ENCODE measurements around the gene UVRAG. TPM values are rescaled to one million over a fixed set of nuclear protein-coding genes. Genes with fewer than 3 reads are reported as not detected.

Gene UVRAG
- total and polyA plus RNA-seq, 2 of the 4 experiments (the other 2 are of a cell fraction) = 5.6 to 10.9 TPM

- BruUV-seq (replicated peaks) = no TSS peak
- Histone ChIP-seq H2BK15ac (ENCODE audit: low read depth, low read length) (no peak overlapping the region), H3K4me2 (ENCODE audit: low read depth, low read length) (no peak overlapping the region), H2BK20ac (ENCODE audit: low read depth, low read length) (no peak overlapping the region), H3K9ac (ENCODE audit: low read depth, low read length) (no peak overlapping the region), H4K91ac (ENCODE audit: insufficient read depth, low read depth, low read length) (no peak overlapping the region), H2BK5ac (ENCODE audit: low read depth, low read length, poor library complexity, severe bottlenecking) (no peak overlapping the region), H3K27me3 (ENCODE audit: control insufficient read depth, insufficient read depth, low read length) (no peaks in the 10 kb centered on the region), H2AK9ac (replicated peaks; ENCODE audit: low read depth, low read length, poor library complexity) (no peak overlapping the region), H3K4me3 (ENCODE audit: insufficient read depth, low read depth, low read length) (no peak overlapping the region), H4K20me1 (ENCODE audit: insufficient read depth, low read length) (peaks cover 6% of the 10 kb centered on the region; the same call in 1 of the 2 replicates), H3K79me1 (ENCODE audit: low read depth in 1 of 2, low read length in 2 of 2) (peaks cover 25 to 42% of the 10 kb centered on the region in 2 experiments), H3K4me1 (ENCODE audit: control insufficient read depth, insufficient read depth, low read length) (0 out of 2 replicates have a peak, but pooled peaks cover 2% of the 10 kb centered on the region), H3K9me1 (ENCODE audit: insufficient read depth, low read length) (peaks cover 5% of the 10 kb centered on the region; the same call in 1 of the 2 replicates), H4K5ac (ENCODE audit: low read depth, low read length) (no peak overlapping the region), H3K36me3 (ENCODE audit: control insufficient read depth, insufficient read depth, low read length) (no peaks in the 10 kb centered on the region), H3K18ac (ENCODE audit: low read depth, low read length) (no peak overlapping the region), H3K9me3 (ENCODE audit: control insufficient read depth, insufficient read depth, low read length) (no peaks in the 10 kb centered on the region), H4K8ac (ENCODE audit: low read depth in 2 of 2, low read length in 2 of 2) (no peak overlapping the region), H3K4ac (ENCODE audit: low read depth, low read length) (no peak overlapping the region), H3K56ac (ENCODE audit: extremely low read depth, insufficient read depth, low read length) (no peak overlapping the region), H2AFZ (replicated peaks; ENCODE audit: low read length, poor library complexity) (no peak overlapping the region), H2AK5ac (ENCODE audit: low read depth, low read length) (no peak overlapping the region), H2BK120ac (ENCODE audit: low read depth, low read length) (no peak overlapping the region), H3K14ac (replicated peaks; ENCODE audit: low read depth, low read length) (no peak overlapping the region), H3K23ac (ENCODE audit: low read depth, low read length) (no peak overlapping the region), H3K27ac (ENCODE audit: insufficient read depth, low read length) (no peak overlapping the region)
- TF ChIP-seq MAFK (IDR thresholded peaks at IDR 0.05; ENCODE audit: low read depth, low read length) (no peak), NFE2L2 (IDR thresholded peaks at IDR 0.05; ENCODE audit: low read depth, low read length) (no peak), MAZ (IDR thresholded peaks at IDR 0.05; ENCODE audit: borderline replicate concordance, low read depth, low read length) (no peak), CTCF (conservative IDR thresholded peaks at IDR 0.05; ENCODE audit: low read depth, low read length) (no peak), MXI1 (IDR thresholded peaks at IDR 0.05; ENCODE audit: borderline replicate concordance, low read depth, low read length) (no peak), CHD1 (IDR thresholded peaks at IDR 0.05; ENCODE audit: low read depth, low read length) (no peak), FOS (IDR thresholded peaks at IDR 0.05; ENCODE audit: low read depth, low read length) (no peak), USF2 (IDR thresholded peaks at IDR 0.05; ENCODE audit: low read depth, low read length) (no peak), POLR2A (IDR thresholded peaks at IDR 0.05; ENCODE audit: low read depth, low read length) (no peak), RFX5 (IDR thresholded peaks at IDR 0.05; ENCODE audit: low read depth, low read length) (no peak), RCOR1 (IDR thresholded peaks at IDR 0.05; ENCODE audit: insufficient replicate concordance, low read length) (no peak), ELK1 (IDR thresholded peaks at IDR 0.05; ENCODE audit: borderline replicate concordance, low read depth, low read length) (no peak), CEBPB (IDR thresholded peaks at IDR 0.05; ENCODE audit: low read depth, low read length) (no peak), BHLHE40 (IDR thresholded peaks at IDR 0.05; ENCODE audit: low read depth, low read length) (no peak), SMC3 (IDR thresholded peaks at IDR 0.05; ENCODE audit: low read depth, low read length) (no peak), RAD21 (IDR thresholded peaks at IDR 0.05; ENCODE audit: low read length) (no peak)
- ChIA-PET CTCF (no interaction called here), POLR2A (ENCODE audit: unreplicated experiment) (no interaction called here)
- intact Hi-C loops (cut with micrococcal nuclease) = no loop called here
- no peak for DNase-seq
- dilution Hi-C loops (cut with HindIII; ENCODE audit: low sequenced_read_pairs, unreplicated experiment) = no loop called here
- in situ Hi-C loops (cut with MboI; ENCODE audit: low sequenced_read_pairs) = no loop called here
- 90% methylated on average over 2 of the region's 6 CpGs; no CpG with 5 or more reads in 1 of the 2 experiments for WGBS, 2 experiments (ENCODE audit: extremely low coverage in 2 of 2, insufficient read length in 1 of 2)
- ATAC-seq (ENCODE audit: low read depth) = no peak
Observed at GRCh38 chr11:75831915-75832502, 17.0 kb downstream of the UVRAG start.

All from IMR-90 (cell line).